Hepatocyte (in vitro differentiated cells): ENCODE results near the gene LGI4.

Source experiments
- EZH2 ChIP-seq: fragments of 200-600 bp; sonication (generic); IDR thresholded peaks from 2 replicates; pipeline ENCODE4 v1.6.1; 2016; ENCODE audit warnings: antibody characterized with exemption, mild to moderate bottlenecking, borderline replicate concordance
- TF ChIP-seq, protein P1 (sequence below): fragments of 200-600 bp; sonication (generic); IDR thresholded peaks from 2 replicates; pipeline ENCODE4 v1.5.1; 2016; ENCODE audit warnings: antibody characterized with exemption, mild to moderate bottlenecking; ENCODE audit not compliant: poor library complexity

GRCh38 chr19:35167251-35168119 lies 32.6 kb upstream of the LGI4 start:
- TF ChIP-seq, protein P1, sequence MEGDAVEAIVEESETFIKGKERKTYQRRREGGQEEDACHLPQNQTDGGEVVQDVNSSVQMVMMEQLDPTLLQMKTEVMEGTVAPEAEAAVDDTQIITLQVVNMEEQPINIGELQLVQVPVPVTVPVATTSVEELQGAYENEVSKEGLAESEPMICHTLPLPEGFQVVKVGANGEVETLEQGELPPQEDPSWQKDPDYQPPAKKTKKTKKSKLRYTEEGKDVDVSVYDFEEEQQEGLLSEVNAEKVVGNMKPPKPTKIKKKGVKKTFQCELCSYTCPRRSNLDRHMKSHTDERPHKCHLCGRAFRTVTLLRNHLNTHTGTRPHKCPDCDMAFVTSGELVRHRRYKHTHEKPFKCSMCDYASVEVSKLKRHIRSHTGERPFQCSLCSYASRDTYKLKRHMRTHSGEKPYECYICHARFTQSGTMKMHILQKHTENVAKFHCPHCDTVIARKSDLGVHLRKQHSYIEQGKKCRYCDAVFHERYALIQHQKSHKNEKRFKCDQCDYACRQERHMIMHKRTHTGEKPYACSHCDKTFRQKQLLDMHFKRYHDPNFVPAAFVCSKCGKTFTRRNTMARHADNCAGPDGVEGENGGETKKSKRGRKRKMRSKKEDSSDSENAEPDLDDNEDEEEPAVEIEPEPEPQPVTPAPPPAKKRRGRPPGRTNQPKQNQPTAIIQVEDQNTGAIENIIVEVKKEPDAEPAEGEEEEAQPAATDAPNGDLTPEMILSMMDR, result no peak
- TF ChIP-seq EZH2, result no peak
